ENCODE results near the gene MAN1A1.

Gene MAN1A1

DNA sequence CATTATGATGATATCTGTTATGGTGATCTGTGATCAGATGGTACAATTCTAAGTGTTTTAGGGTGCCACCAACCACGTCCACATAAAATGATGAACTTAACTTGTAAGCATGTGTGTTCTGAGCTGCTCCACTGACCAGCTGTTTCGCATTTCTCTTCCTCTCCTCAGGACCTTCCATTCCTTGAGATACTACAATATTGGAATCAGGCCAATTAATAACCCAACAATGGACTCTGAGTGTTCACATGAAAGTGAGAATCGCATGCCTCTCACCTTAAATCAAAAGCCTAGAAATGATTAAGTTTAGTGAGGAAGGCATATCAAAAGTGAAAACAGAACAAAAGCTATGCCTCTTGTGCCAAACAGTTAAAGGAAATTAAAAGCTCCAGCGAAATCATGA, 114.6 kb downstream of the MAN1A1 start:
- no peak overlapping the region for H3K27ac ChIP-seq (ENCODE audit: low read length)
- H3K4me1 ChIP-seq (ENCODE audit: control insufficient read depth, insufficient read depth, low read length) = no peaks in the 10 kb centered on the region
- H3K4me3 ChIP-seq (ENCODE audit: low read length in 2 of 2) = no peak overlapping the region
- no peaks in the 10 kb centered on the region for H3K27me3 ChIP-seq (ENCODE audit: control insufficient read depth in 1 of 2, insufficient read depth in 2 of 2, low read length in 2 of 2)
- H3K36me3 ChIP-seq (ENCODE audit: control insufficient read depth in 2 of 2, insufficient read depth in 2 of 2, low read length in 2 of 2) = peaks cover 0 to 3% of the 10 kb centered on the region in 2 donors
- no peak overlapping the region for H3K9ac ChIP-seq (ENCODE audit: low read length in 2 of 2)
- no peaks in the 10 kb centered on the region for H3K9me3 ChIP-seq (ENCODE audit: control insufficient read depth in 2 of 2, low read length in 2 of 2)

DNA sequence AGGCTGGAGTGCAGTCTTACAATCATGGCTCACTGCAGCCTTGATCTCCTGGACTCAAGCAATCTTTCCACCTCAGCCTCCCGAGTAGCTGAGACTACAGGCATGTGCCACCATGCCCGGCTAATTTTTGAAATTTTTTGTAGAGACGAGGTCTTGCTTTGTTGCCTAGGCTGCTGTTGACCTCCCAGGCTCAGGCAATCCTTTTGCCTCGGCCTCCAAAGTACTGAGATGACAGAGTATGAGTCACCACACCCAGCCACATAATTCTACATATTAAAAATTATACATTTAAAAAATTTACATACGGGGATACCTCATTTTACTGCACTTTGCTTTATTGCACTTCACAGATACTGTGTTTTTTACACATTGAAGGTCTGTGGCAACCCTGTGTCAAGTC, 115.1 kb downstream of the MAN1A1 start:
- H3K9me3 ChIP-seq (ENCODE audit: control insufficient read depth in 2 of 2, low read length in 2 of 2) = no peaks in the 10 kb centered on the region
- H3K27me3 ChIP-seq (ENCODE audit: control insufficient read depth in 1 of 2, insufficient read depth in 2 of 2, low read length in 2 of 2) = no peaks in the 10 kb centered on the region
- peaks cover 0 to 3% of the 10 kb centered on the region in 2 donors for H3K36me3 ChIP-seq (ENCODE audit: control insufficient read depth in 2 of 2, insufficient read depth in 2 of 2, low read length in 2 of 2)
- no peak overlapping the region for H3K27ac ChIP-seq (ENCODE audit: low read length)
- H3K4me3 ChIP-seq (ENCODE audit: low read length in 2 of 2) = no peak overlapping the region
- H3K4me1 ChIP-seq (ENCODE audit: control insufficient read depth, insufficient read depth, low read length) = no peaks in the 10 kb centered on the region
- no peak overlapping the region for H3K9ac ChIP-seq (ENCODE audit: low read length in 2 of 2)

DNA sequence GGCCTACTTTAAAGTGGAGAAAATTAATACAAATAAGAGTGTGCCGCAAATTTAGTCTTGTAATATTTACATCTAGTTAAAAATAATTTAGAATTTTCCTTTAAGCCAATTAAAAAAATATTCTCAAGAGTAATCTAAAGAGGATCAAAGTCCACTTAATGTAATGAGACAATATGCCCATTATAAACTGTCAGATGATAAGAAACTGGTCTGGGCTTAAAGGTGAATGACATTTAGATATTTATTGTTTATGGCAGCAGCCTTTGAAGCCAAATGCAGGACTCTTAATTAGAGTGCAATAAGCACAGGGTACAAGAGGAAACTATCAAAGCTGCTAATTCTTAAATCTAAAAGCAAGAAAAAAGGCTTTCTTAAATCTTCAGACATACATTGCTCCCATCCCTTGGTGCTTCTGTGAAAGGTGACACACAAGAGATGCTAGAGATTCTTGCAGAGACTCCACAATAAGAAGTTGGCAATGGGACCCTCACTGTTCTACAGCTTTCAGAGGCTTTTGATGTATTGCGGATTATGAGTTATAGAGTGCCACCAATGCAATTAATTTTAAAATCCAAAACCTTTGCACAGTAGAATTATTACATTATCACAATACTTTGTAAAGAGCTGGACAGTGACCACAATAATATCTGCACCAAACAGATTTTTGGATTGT, 116.1 kb downstream of the MAN1A1 start:
- H3K36me3 ChIP-seq (ENCODE audit: control insufficient read depth in 2 of 2, insufficient read depth in 2 of 2, low read length in 2 of 2) = peaks cover 0 to 3% of the 10 kb centered on the region in 2 donors
- H3K9me3 ChIP-seq (ENCODE audit: control insufficient read depth in 2 of 2, low read length in 2 of 2) = no peaks in the 10 kb centered on the region
- H3K4me3 ChIP-seq (ENCODE audit: low read length in 2 of 2) = no peak overlapping the region
- H3K27me3 ChIP-seq (ENCODE audit: control insufficient read depth in 1 of 2, insufficient read depth in 2 of 2, low read length in 2 of 2) = no peaks in the 10 kb centered on the region
- no peaks in the 10 kb centered on the region for H3K4me1 ChIP-seq (ENCODE audit: control insufficient read depth, insufficient read depth, low read length)
- no peak overlapping the region for H3K9ac ChIP-seq (ENCODE audit: low read length in 2 of 2)
- H3K27ac ChIP-seq (ENCODE audit: low read length) = no peak overlapping the region

GRCh38 chr6:119231394-119231793, 118.2 kb downstream of the MAN1A1 start:
- H3K4me1 ChIP-seq (ENCODE audit: control insufficient read depth, insufficient read depth, low read length) = no peaks in the 10 kb centered on the region
- no peak overlapping the region for H3K9ac ChIP-seq (ENCODE audit: low read length in 2 of 2)
- H3K36me3 ChIP-seq (ENCODE audit: control insufficient read depth in 2 of 2, insufficient read depth in 2 of 2, low read length in 2 of 2) = peaks cover 0 to 3% of the 10 kb centered on the region in 2 donors
- H3K9me3 ChIP-seq (ENCODE audit: control insufficient read depth in 2 of 2, low read length in 2 of 2) = no peaks in the 10 kb centered on the region
- H3K27me3 ChIP-seq (ENCODE audit: control insufficient read depth in 1 of 2, insufficient read depth in 2 of 2, low read length in 2 of 2) = no peaks in the 10 kb centered on the region
- no peak overlapping the region for H3K27ac ChIP-seq (ENCODE audit: low read length)
- no peak overlapping the region for H3K4me3 ChIP-seq (ENCODE audit: low read length in 2 of 2)

DNA sequence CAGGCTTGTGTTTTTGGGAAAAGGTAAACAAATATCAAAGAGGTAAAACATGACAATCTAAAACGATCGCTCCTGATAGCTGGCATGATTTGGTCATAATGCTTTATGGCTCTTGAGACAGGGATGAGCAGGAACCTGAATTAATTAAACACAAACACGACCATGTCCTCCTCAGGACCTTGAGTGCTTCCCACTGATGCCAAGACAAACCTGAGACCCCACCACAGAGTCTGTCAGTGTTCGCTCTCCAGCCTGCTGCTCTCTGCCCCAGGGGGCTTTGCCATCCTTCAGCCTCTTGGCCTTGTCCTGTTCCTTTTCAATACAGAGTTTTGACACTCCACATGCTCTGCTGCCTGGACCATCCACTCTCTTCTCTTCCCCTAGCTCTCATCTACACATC, 119.4 kb downstream of the MAN1A1 start:
- Histone ChIP-seq H3K36me3 (ENCODE audit: control insufficient read depth in 2 of 2, insufficient read depth in 2 of 2, low read length in 2 of 2) (peaks cover 0 to under 1% of the 10 kb centered on the region in 2 donors), H3K4me3 (ENCODE audit: low read length in 2 of 2) (no peak overlapping the region), H3K9me3 (ENCODE audit: control insufficient read depth in 2 of 2, low read length in 2 of 2) (no peaks in the 10 kb centered on the region), H3K27me3 (ENCODE audit: control insufficient read depth in 1 of 2, insufficient read depth in 2 of 2, low read length in 2 of 2) (no peaks in the 10 kb centered on the region), H3K27ac (ENCODE audit: low read length) (no peak overlapping the region), H3K9ac (ENCODE audit: low read length in 2 of 2) (no peak overlapping the region), H3K4me1 (ENCODE audit: control insufficient read depth, insufficient read depth, low read length) (no peaks in the 10 kb centered on the region)

DNA sequence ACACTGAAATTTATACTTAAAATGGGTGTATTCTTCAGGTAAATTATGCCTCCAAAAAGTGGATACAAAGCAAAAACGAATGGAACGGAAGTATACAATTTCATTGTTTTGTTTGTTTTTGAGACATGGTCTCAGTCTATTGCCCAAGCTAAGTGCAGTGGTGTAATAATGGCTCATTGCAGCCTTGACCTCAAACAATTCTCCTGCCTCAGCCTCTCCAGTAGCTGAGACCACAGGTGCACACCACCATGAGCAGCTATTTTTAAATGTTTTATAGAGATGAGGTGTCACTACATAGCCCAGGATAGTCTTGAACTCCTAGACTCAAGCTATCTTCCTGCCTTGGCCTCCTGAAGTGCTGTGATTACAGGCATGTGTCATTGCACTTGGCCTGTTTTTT, 122.2 kb downstream of the MAN1A1 start:
- no peaks in the 10 kb centered on the region for H3K9me3 ChIP-seq (ENCODE audit: control insufficient read depth in 2 of 2, low read length in 2 of 2)
- H3K36me3 ChIP-seq (ENCODE audit: control insufficient read depth in 2 of 2, insufficient read depth in 2 of 2, low read length in 2 of 2) = no peaks in the 10 kb centered on the region
- H3K27me3 ChIP-seq (ENCODE audit: control insufficient read depth in 1 of 2, insufficient read depth in 2 of 2, low read length in 2 of 2) = no peaks in the 10 kb centered on the region
- H3K4me3 ChIP-seq (ENCODE audit: low read length in 2 of 2) = no peak overlapping the region
- H3K4me1 ChIP-seq (ENCODE audit: control insufficient read depth, insufficient read depth, low read length) = peaks cover 2% of the 10 kb centered on the region
- no peak overlapping the region for H3K27ac ChIP-seq (ENCODE audit: low read length)
- no peak overlapping the region for H3K9ac ChIP-seq (ENCODE audit: low read length in 2 of 2)

- Histone ChIP-seq H3K9ac (ENCODE audit: low read length in 2 of 2) (no peak overlapping the region), H3K36me3 (ENCODE audit: control insufficient read depth in 2 of 2, insufficient read depth in 2 of 2, low read length in 2 of 2) (no peaks in the 10 kb centered on the region), H3K4me3 (ENCODE audit: low read length in 2 of 2) (no peak overlapping the region), H3K27me3 (ENCODE audit: control insufficient read depth in 1 of 2, insufficient read depth in 2 of 2, low read length in 2 of 2) (no peaks in the 10 kb centered on the region), H3K9me3 (ENCODE audit: control insufficient read depth in 2 of 2, low read length in 2 of 2) (no peaks in the 10 kb centered on the region), H3K4me1 (ENCODE audit: control insufficient read depth, insufficient read depth, low read length) (peaks cover 2% of the 10 kb centered on the region), H3K27ac (ENCODE audit: low read length) (no peak overlapping the region)
Measured at GRCh38 chr6:119226089-119226488, 123.5 kb downstream of the MAN1A1 start.

DNA sequence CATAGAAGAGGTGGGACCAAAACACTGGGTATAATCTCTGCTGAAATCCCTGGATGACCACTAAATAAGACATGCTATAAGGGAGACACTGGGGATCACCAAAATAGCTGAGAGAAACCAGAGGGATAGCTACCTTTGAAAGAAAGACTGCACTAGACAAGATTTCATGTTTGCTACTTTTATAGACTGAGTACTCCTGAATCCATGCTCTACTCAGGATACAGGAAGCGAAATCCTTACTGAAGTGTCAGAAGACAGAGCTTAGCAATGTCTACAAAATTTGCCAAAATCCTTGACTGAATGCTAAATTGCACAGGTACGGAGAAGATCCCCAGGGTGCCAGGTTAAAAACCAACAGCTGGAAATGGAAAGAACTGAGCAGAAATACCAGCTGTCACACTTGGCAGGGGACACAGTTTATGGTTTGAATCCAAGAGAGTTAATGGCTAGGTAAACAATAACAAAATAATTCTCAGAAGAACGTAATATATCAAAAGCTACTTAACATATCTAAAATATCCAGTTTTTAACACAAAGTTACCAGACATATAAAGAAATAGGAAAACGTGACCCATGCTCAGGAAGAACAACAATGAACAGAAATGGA, 125.4 kb downstream of the MAN1A1 start:
- H3K4me3 ChIP-seq (ENCODE audit: low read length in 2 of 2) = no peak overlapping the region
- no peaks in the 10 kb centered on the region for H3K9me3 ChIP-seq (ENCODE audit: control insufficient read depth in 2 of 2, low read length in 2 of 2)
- H3K36me3 ChIP-seq (ENCODE audit: control insufficient read depth in 2 of 2, insufficient read depth in 2 of 2, low read length in 2 of 2) = no peaks in the 10 kb centered on the region
- H3K27me3 ChIP-seq (ENCODE audit: control insufficient read depth in 1 of 2, insufficient read depth in 2 of 2, low read length in 2 of 2) = no peaks in the 10 kb centered on the region
- peaks cover 2% of the 10 kb centered on the region for H3K4me1 ChIP-seq (ENCODE audit: control insufficient read depth, insufficient read depth, low read length)
- no peak overlapping the region for H3K9ac ChIP-seq (ENCODE audit: low read length in 2 of 2)
- no peak overlapping the region for H3K27ac ChIP-seq (ENCODE audit: low read length)

- Histone ChIP-seq H3K36me3 (ENCODE audit: control insufficient read depth in 2 of 2, insufficient read depth in 2 of 2, low read length in 2 of 2) (no peaks in the 10 kb centered on the region), H3K4me3 (ENCODE audit: low read length in 2 of 2) (no peak overlapping the region), H3K27me3 (ENCODE audit: control insufficient read depth in 1 of 2, insufficient read depth in 2 of 2, low read length in 2 of 2) (no peaks in the 10 kb centered on the region), H3K9me3 (ENCODE audit: control insufficient read depth in 2 of 2, low read length in 2 of 2) (no peaks in the 10 kb centered on the region), H3K27ac (ENCODE audit: low read length) (no peak overlapping the region), H3K9ac (ENCODE audit: low read length in 2 of 2) (no peak overlapping the region), H3K4me1 (ENCODE audit: control insufficient read depth, insufficient read depth, low read length) (peaks cover 2% of the 10 kb centered on the region)
Measured at GRCh38 chr6:119220452-119220851, 129.1 kb downstream of the MAN1A1 start.

GRCh38 chr6:119218548-119218947, 131.0 kb downstream of the MAN1A1 start:
- H3K9ac ChIP-seq (ENCODE audit: low read length in 2 of 2) = no peak overlapping the region

DNA sequence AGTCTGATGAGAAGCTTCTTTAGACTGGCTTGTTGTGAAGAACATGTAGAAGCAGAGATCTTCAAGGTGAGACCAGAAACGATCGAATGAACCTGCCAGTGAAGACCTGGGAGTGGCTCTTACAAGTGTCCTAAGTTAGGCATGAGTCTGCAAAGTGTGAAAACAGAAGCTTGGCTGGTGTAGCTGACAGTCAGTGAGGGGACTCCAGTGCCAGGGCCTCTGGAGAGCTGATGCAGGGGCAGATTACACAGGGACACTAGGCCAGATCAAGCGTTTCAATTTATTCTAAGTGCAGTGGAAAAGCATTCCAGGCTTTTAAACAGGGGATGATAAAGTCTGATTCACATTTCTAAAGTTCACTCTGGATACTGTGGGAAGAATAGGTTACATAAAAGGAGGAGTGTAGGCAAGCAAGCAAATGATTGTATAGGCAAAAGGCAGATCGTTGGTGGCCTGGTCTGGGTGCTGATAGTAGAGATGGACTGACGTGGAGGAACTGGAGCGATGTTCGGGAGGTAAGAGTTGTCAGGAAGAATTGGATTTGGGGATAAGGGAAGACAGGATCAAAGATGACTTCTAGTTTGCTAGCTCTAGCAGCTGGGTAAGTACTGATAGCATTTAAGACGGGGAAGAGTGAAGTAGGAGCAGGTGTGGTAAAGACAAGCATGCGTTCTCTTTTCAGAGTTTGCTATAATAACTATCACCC, 133.5 kb downstream of the MAN1A1 start:
- Histone ChIP-seq H3K27me3 (ENCODE audit: control insufficient read depth in 1 of 2, insufficient read depth in 2 of 2, low read length in 2 of 2) (no peaks in the 10 kb centered on the region), H3K4me3 (ENCODE audit: low read length in 2 of 2) (no peak overlapping the region), H3K36me3 (ENCODE audit: control insufficient read depth in 2 of 2, insufficient read depth in 2 of 2, low read length in 2 of 2) (no peaks in the 10 kb centered on the region), H3K27ac (ENCODE audit: low read length) (no peak overlapping the region), H3K4me1 (ENCODE audit: control insufficient read depth, insufficient read depth, low read length) (no peaks in the 10 kb centered on the region), H3K9me3 (ENCODE audit: control insufficient read depth in 2 of 2, low read length in 2 of 2) (no peaks in the 10 kb centered on the region), H3K9ac (ENCODE audit: low read length in 2 of 2) (no peak overlapping the region)

More at GRCh38 chr6:119218548-119218947, 131.0 kb downstream of the MAN1A1 start:
- Histone ChIP-seq H3K27ac (ENCODE audit: low read length) (no peak overlapping the region), H3K4me3 (ENCODE audit: low read length in 2 of 2) (no peak overlapping the region), H3K9me3 (ENCODE audit: control insufficient read depth in 2 of 2, low read length in 2 of 2) (no peaks in the 10 kb centered on the region), H3K36me3 (ENCODE audit: control insufficient read depth in 2 of 2, insufficient read depth in 2 of 2, low read length in 2 of 2) (no peaks in the 10 kb centered on the region), H3K4me1 (ENCODE audit: control insufficient read depth, insufficient read depth, low read length) (no peaks in the 10 kb centered on the region), H3K27me3 (ENCODE audit: control insufficient read depth in 1 of 2, insufficient read depth in 2 of 2, low read length in 2 of 2) (no peaks in the 10 kb centered on the region)
